Activated CD8-positive, alpha-beta T cell treated with anti-CD3 and anti-CD28 coated beads, Interleukin-2, amount 10 ng/mL, durations not matched to agents 7 days and 5 days (primary cell): ENCODE measurements around the gene SUGCT. TPM values are rescaled to one million over a fixed set of nuclear protein-coding genes. Genes with fewer than 3 reads are reported as not detected.

Experiments used
- ATAC-seq: fragments of 150-1000 bp; cut with Tn5 transposase; one replicate; pipeline ENCODE4 v1.10.0; 2021; ENCODE audit warnings: moderate library complexity
- CTCF ChIA-PET: fragments of 350-600 bp; sonication (Branson Sonifier 250); formaldehyde crosslinking; loops from one replicate; lab custom pipeline; 2021; ENCODE audit warnings: antibody characterized with exemption; lab: Charles Lee
- POLR2A ChIA-PET: fragments of 350-600 bp; sonication (Branson Sonifier 250); formaldehyde crosslinking; loops from one replicate; lab custom pipeline; 2021; ENCODE audit warnings: antibody characterized with exemption; lab: Charles Lee
- DNase-seq: peaks from one replicate; pipeline ENCODE4 v3.0.0-alpha.2; 2020
- H3K27ac Mint-ChIP-seq: one replicate; pipeline ENCODE4 v1.8.0; 2021; ENCODE audit warnings: mild to moderate bottlenecking, mixed read lengths
- H3K27me3 Mint-ChIP-seq: one replicate; pipeline ENCODE4 v1.8.0; 2021; ENCODE audit warnings: low read depth, mixed read lengths
- H3K36me3 Mint-ChIP-seq: one replicate; pipeline ENCODE4 v1.8.0; 2021; ENCODE audit warnings: low read depth, mixed read lengths
- H3K4me1 Mint-ChIP-seq: one replicate; pipeline ENCODE4 v1.8.0; 2021; ENCODE audit warnings: low read depth, mixed read lengths
- H3K4me3 Mint-ChIP-seq: one replicate; pipeline ENCODE4 v1.8.0; 2021; ENCODE audit warnings: mild to moderate bottlenecking, mixed read lengths
- H3K9me3 Mint-ChIP-seq: one replicate; pipeline ENCODE4 v1.8.0; 2022; ENCODE audit warnings: mixed read lengths; ENCODE audit not compliant: insufficient read depth
- total RNA-seq, 2 experiments: library from RNA; stranded (reverse); gene quantifications; one replicate each; pipeline ENCODE4 v1.2.3, GENCODE V29; 2021

The SUGCT gene
- total RNA-seq: under 1 TPM in 1 of 2 experiments, not detected in 1; 0.44 TPM

GRCh38 chr7:40134428-40135316, at the start of gene SUGCT, which contains the start of gene MPLKIP:
SUGCT (plus strand) TSS chr7:40135005.
MPLKIP (minus strand) TSS chr7:40134622; CDS start chr7:40134567, 55 bp downstream.
- H3K4me1 Mint-ChIP-seq: peaks cover 20% of the 10 kb centered on the region
- no peaks in the 10 kb centered on the region for H3K9me3 Mint-ChIP-seq
- H3K36me3 Mint-ChIP-seq: peaks cover 14% of the 10 kb centered on the region
- DNase-seq: peak; percentile 88
- CTCF ChIA-PET: interaction anchor here (0.6 to 3.0 kb wide), 11 partner anchors 10 to 1760 kb away, joined by 3 to 9 read pairs (median 5); partner anchors contain the start of gene CDK13
- H3K27me3 Mint-ChIP-seq: no peaks in the 10 kb centered on the region
- H3K4me3 Mint-ChIP-seq: peak within 1 kb of the TSS; percentile 92
- POLR2A ChIA-PET: interaction anchor here (0.6 to 1.8 kb wide), 8 partner anchors 9 to 250 kb away, joined by 3 to 9 read pairs (median 3); partner anchors contain the start of gene CDK13
- peak; percentile 87 for ATAC-seq
- peak within 1 kb of the TSS; percentile 96 for H3K27ac Mint-ChIP-seq

- H3K9me3 Mint-ChIP-seq: no peaks in the 10 kb centered on the region
- peaks cover 38% of the 10 kb centered on the region for H3K36me3 Mint-ChIP-seq
- H3K27me3 Mint-ChIP-seq: no peaks in the 10 kb centered on the region
- no peaks in the 10 kb centered on the region for H3K4me1 Mint-ChIP-seq
- ATAC-seq (no peak), DNase-seq (no peak)
- H3K4me3 Mint-ChIP-seq: no peak overlapping the region
- ChIA-PET POLR2A (interaction anchor here (1.1 kb wide), 1 partner anchor 144 kb away, joined by 3 read pairs; no protein-coding TSS in a partner anchor), CTCF (no interaction called here)
- H3K27ac Mint-ChIP-seq: no peak overlapping the region
Measured at GRCh38 chr7:40092182-40092581, 42.6 kb upstream of the SUGCT start.

DNA sequence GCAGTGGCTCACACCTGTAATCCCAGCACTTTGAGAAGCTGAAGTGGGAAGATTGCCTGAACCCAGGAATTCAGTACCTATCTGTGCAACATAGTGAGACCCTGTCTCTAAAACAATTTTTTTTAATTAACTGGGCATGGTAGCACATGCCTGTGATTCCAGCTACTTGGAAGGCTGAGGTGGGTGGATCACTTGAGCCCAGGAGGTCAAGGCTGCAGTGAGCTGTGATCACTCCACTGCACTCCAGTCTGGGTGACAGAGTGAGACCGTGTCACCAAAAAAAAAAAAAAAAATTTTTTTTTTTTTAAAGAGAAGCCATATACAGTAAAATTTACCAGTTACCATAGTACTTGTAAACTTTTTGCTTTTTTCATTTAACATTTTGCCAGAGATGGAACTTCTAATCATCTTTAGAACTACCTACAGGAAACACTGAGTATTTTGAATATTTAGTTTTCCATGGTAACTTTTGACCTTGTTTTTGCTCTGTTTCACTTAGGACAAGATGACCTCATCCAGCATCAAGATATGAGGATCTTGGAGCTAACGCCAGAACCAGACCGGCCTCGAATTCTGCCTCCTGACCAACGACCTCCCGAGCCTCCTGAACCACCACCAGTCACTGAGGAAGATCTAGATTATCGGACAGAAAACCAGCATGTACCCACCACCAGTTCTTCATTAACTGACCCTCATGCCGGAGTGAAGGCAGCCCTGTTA, 41.0 kb upstream of the SUGCT start:
- no peaks in the 10 kb centered on the region for H3K27me3 Mint-ChIP-seq
- ChIA-PET POLR2A (no interaction called here), CTCF (no interaction called here)
- DNase-seq: no peak
- H3K27ac Mint-ChIP-seq: no peak overlapping the region
- peaks cover 31% of the 10 kb centered on the region for H3K36me3 Mint-ChIP-seq
- no peaks in the 10 kb centered on the region for H3K4me1 Mint-ChIP-seq
- no peaks in the 10 kb centered on the region for H3K9me3 Mint-ChIP-seq
- no peak for ATAC-seq
- no peak overlapping the region for H3K4me3 Mint-ChIP-seq

DNA sequence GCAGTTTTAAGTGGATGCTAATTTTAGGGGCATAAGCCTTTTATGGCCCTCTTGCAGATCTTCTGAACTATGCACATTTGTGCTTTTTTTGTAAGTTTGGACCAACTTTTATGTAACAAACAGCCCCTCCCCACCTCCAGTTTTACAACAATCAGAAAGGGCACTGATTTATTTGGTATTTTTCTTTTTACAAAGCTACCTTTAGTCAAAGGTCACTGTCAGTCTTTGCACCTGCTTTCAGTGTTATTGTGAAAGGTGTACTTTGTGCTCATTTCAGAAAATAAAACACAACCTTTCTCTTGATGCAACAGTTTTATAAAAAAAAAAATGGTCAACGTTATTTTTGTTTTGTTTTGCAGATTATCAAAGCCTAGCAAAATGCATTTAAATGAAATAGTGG, 39.6 kb upstream of the SUGCT start:
- peaks cover 24% of the 10 kb centered on the region for H3K36me3 Mint-ChIP-seq
- ATAC-seq (no peak), DNase-seq (no peak)
- H3K4me1 Mint-ChIP-seq: no peaks in the 10 kb centered on the region
- CTCF ChIA-PET: interaction anchor here (0.7 kb wide), 1 partner anchor 13 kb away, joined by 4 read pairs; no protein-coding TSS in a partner anchor
- H3K4me3 Mint-ChIP-seq: no peak overlapping the region
- H3K27ac Mint-ChIP-seq: no peak overlapping the region
- no peaks in the 10 kb centered on the region for H3K9me3 Mint-ChIP-seq
- H3K27me3 Mint-ChIP-seq: no peaks in the 10 kb centered on the region
- POLR2A ChIA-PET: no interaction called here

- no peak overlapping the region for H3K4me3 Mint-ChIP-seq
- ChIA-PET POLR2A (no interaction called here), CTCF (interaction anchor here (0.7 kb wide), 1 partner anchor 13 kb away, joined by 4 read pairs; no protein-coding TSS in a partner anchor)
- no peaks in the 10 kb centered on the region for H3K27me3 Mint-ChIP-seq
- no peaks in the 10 kb centered on the region for H3K9me3 Mint-ChIP-seq
- H3K4me1 Mint-ChIP-seq: no peaks in the 10 kb centered on the region
- H3K27ac Mint-ChIP-seq: no peak overlapping the region
- ATAC-seq: no peak
- no peak for DNase-seq
- peaks cover 24% of the 10 kb centered on the region for H3K36me3 Mint-ChIP-seq
Measured at GRCh38 chr7:40095695-40096327, 39.0 kb upstream of the SUGCT start.

GRCh38 chr7:40097728-40098127, 37.1 kb upstream of the SUGCT start:
- Mint-ChIP-seq H3K27ac (no peak overlapping the region), H3K4me1 (no peaks in the 10 kb centered on the region), H3K4me3 (no peak overlapping the region), H3K27me3 (no peaks in the 10 kb centered on the region), H3K9me3 (no peaks in the 10 kb centered on the region), H3K36me3 (peaks cover 23% of the 10 kb centered on the region)
- CTCF ChIA-PET: interaction anchor here (1.4 kb wide), 1 partner anchor 37 kb away, joined by 5 read pairs; the partner anchor contains the start of genes MPLKIP and SUGCT
- DNase-seq: no peak
- POLR2A ChIA-PET: no interaction called here
- ATAC-seq: no peak

DNA sequence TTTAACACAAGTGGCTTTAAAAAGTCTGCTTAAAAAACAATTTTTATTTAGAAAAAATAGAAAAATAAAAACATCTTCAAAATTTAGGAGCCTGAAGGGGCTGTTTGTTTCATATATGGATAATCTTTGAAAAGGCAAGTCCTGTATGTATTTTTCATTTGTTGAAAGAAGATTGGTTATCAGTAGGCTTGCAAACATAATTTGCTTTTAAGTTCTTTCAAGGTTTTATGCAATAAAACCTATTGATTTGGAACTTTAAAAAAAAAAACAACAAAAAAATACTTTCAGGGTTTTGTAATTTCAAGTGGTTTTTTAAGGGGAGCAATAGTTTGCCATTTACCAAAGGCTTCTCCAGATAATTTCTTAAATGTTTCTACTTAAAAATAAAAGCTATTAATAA, 36.0 kb upstream of the SUGCT start:
- DNase-seq: no peak
- CTCF ChIA-PET: interaction anchor here (1.4 kb wide), 1 partner anchor 36 kb away, joined by 5 read pairs; the partner anchor contains the start of genes MPLKIP and SUGCT
- POLR2A ChIA-PET: no interaction called here
- no peak overlapping the region for H3K4me3 Mint-ChIP-seq
- peaks cover 20% of the 10 kb centered on the region for H3K36me3 Mint-ChIP-seq
- H3K9me3 Mint-ChIP-seq: no peaks in the 10 kb centered on the region
- no peaks in the 10 kb centered on the region for H3K27me3 Mint-ChIP-seq
- no peak for ATAC-seq
- H3K27ac Mint-ChIP-seq: no peak overlapping the region
- H3K4me1 Mint-ChIP-seq: no peaks in the 10 kb centered on the region

- ChIA-PET POLR2A (no interaction called here), CTCF (no interaction called here)
- no peak overlapping the region for H3K4me3 Mint-ChIP-seq
- peaks cover 11% of the 10 kb centered on the region for H3K36me3 Mint-ChIP-seq
- ATAC-seq (no peak), DNase-seq (no peak)
- no peak overlapping the region for H3K27ac Mint-ChIP-seq
- H3K27me3 Mint-ChIP-seq: no peaks in the 10 kb centered on the region
- no peaks in the 10 kb centered on the region for H3K9me3 Mint-ChIP-seq
- no peaks in the 10 kb centered on the region for H3K4me1 Mint-ChIP-seq
Measured at GRCh38 chr7:40099837-40100236, 35.0 kb upstream of the SUGCT start.

GRCh38 chr7:40101201-40101600, 33.6 kb upstream of the SUGCT start:
- DNase-seq: no peak
- Mint-ChIP-seq H3K4me3 (no peak overlapping the region), H3K27ac (no peak overlapping the region), H3K36me3 (peaks cover 7% of the 10 kb centered on the region), H3K9me3 (no peaks in the 10 kb centered on the region), H3K4me1 (no peaks in the 10 kb centered on the region), H3K27me3 (no peaks in the 10 kb centered on the region)
- ATAC-seq: no peak
- CTCF ChIA-PET: no interaction called here
- POLR2A ChIA-PET: no interaction called here

- peaks cover 3% of the 10 kb centered on the region for H3K36me3 Mint-ChIP-seq
- ChIA-PET CTCF (no interaction called here), POLR2A (no interaction called here)
- no peaks in the 10 kb centered on the region for H3K27me3 Mint-ChIP-seq
- no peaks in the 10 kb centered on the region for H3K9me3 Mint-ChIP-seq
- H3K4me3 Mint-ChIP-seq: no peak overlapping the region
- no peak for DNase-seq
- H3K4me1 Mint-ChIP-seq: no peaks in the 10 kb centered on the region
- ATAC-seq: no peak
- H3K27ac Mint-ChIP-seq: no peak overlapping the region
Measured at GRCh38 chr7:40102897-40103296, 31.9 kb upstream of the SUGCT start.

GRCh38 chr7:40105879-40106473, 28.8 kb upstream of the SUGCT start:
- no peaks in the 10 kb centered on the region for H3K9me3 Mint-ChIP-seq
- H3K4me1 Mint-ChIP-seq: no peaks in the 10 kb centered on the region
- peaks cover 3% of the 10 kb centered on the region for H3K36me3 Mint-ChIP-seq
- DNase-seq: no peak
- no peak overlapping the region for H3K27ac Mint-ChIP-seq
- POLR2A ChIA-PET: no interaction called here
- ATAC-seq: no peak
- no peaks in the 10 kb centered on the region for H3K27me3 Mint-ChIP-seq
- no peak overlapping the region for H3K4me3 Mint-ChIP-seq
- CTCF ChIA-PET: no interaction called here
